ENCODE measurements around the gene LCTL. TPM values are rescaled to one million over a fixed set of nuclear protein-coding genes. Genes with fewer than 3 reads are reported as not detected.

LCTL gene
- total RNA-seq, 3 donors from 2014 or later = not detected

DNA sequence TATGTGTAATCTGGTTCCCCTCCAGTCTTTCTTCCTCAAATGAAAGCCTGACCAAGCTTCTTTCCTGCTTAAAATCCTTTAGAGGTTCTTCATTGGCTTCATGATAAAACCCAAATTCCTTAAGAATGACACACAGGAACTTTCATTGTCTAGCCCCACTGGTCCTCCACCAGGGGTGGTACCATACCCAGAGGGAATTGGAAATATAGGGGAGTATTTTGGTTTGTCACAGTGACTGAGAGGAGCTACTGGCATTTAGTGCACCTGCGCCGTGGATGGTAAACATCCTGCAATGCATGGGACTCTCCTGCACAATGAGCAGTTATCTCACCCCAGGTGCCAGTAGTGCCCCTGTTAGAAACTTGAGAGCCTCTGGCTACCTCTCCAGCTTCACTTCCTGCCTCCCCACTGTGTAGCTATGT, 49.9 kb downstream of the LCTL start:
- Histone ChIP-seq H3K4me3 (no peak overlapping the region), H3K4me1 (ENCODE audit: low read depth) (no peaks in the 10 kb centered on the region), H3K9me3 (no peaks in the 10 kb centered on the region), H3K36me3 (ENCODE audit: low read depth) (no peaks in the 10 kb centered on the region)
- ATAC-seq = no peak
- intact Hi-C loops (cut with DNase I, micrococcal nuclease) = no loop called here
- TF ChIP-seq, protein P1, sequence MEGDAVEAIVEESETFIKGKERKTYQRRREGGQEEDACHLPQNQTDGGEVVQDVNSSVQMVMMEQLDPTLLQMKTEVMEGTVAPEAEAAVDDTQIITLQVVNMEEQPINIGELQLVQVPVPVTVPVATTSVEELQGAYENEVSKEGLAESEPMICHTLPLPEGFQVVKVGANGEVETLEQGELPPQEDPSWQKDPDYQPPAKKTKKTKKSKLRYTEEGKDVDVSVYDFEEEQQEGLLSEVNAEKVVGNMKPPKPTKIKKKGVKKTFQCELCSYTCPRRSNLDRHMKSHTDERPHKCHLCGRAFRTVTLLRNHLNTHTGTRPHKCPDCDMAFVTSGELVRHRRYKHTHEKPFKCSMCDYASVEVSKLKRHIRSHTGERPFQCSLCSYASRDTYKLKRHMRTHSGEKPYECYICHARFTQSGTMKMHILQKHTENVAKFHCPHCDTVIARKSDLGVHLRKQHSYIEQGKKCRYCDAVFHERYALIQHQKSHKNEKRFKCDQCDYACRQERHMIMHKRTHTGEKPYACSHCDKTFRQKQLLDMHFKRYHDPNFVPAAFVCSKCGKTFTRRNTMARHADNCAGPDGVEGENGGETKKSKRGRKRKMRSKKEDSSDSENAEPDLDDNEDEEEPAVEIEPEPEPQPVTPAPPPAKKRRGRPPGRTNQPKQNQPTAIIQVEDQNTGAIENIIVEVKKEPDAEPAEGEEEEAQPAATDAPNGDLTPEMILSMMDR (IDR thresholded peaks at IDR 0.05) = no peak
- DNase-seq = no peak

- no peak for DNase-seq
- Histone ChIP-seq H3K36me3 (ENCODE audit: low read depth) (no peaks in the 10 kb centered on the region), H3K4me1 (ENCODE audit: low read depth) (no peaks in the 10 kb centered on the region), H3K4me3 (no peak overlapping the region), H3K9me3 (no peaks in the 10 kb centered on the region)
- TF ChIP-seq, protein P1 (IDR thresholded peaks at IDR 0.05) = no peak
- no peak for ATAC-seq
- intact Hi-C loops (cut with DNase I, micrococcal nuclease) = no loop called here
Measured at GRCh38 chr15:66514586-66514985, 51.2 kb downstream of the LCTL start.

GRCh38 chr15:66508293-66508883, 57.4 kb downstream of the LCTL start:
- H3K9me3 ChIP-seq = no peaks in the 10 kb centered on the region
- H3K4me3 ChIP-seq = no peak overlapping the region
- no peak for DNase-seq
- intact Hi-C loops (cut with DNase I, micrococcal nuclease) = no loop called here
- ATAC-seq = no peak
- TF ChIP-seq, protein P1 (IDR thresholded peaks at IDR 0.05) = no peak
- no peaks in the 10 kb centered on the region for H3K36me3 ChIP-seq (ENCODE audit: low read depth)
- H3K4me1 ChIP-seq (ENCODE audit: low read depth) = peaks cover 11% of the 10 kb centered on the region

GRCh38 chr15:66505818-66506217, 60.0 kb downstream of the LCTL start:
- Histone ChIP-seq H3K36me3 (ENCODE audit: low read depth) (no peaks in the 10 kb centered on the region), H3K9me3 (no peaks in the 10 kb centered on the region), H3K4me3 (no peak overlapping the region), H3K4me1 (ENCODE audit: low read depth) (peaks cover 21% of the 10 kb centered on the region)
- no peak for DNase-seq
- no peak for ATAC-seq
- intact Hi-C loops (cut with DNase I, micrococcal nuclease) = no loop called here
- TF ChIP-seq, protein P1 (IDR thresholded peaks at IDR 0.05) = no peak

GRCh38 chr15:66505430-66505811, 60.4 kb downstream of the LCTL start:
- DNase-seq = no peak
- peak overlapping the region; percentile 75 for H3K4me3 ChIP-seq
- peak; percentile 25 for ATAC-seq
- H3K4me1 ChIP-seq (ENCODE audit: low read depth) = peaks cover 21% of the 10 kb centered on the region
- TF ChIP-seq, protein P1 (IDR thresholded peaks at IDR 0.05) = no peak
- no peaks in the 10 kb centered on the region for H3K36me3 ChIP-seq (ENCODE audit: low read depth)
- H3K9me3 ChIP-seq = no peaks in the 10 kb centered on the region
- intact Hi-C loops (cut with DNase I, micrococcal nuclease) = no loop called here
